ENCODE measurements around the gene RNF166.

The RNF166 gene

DNA sequence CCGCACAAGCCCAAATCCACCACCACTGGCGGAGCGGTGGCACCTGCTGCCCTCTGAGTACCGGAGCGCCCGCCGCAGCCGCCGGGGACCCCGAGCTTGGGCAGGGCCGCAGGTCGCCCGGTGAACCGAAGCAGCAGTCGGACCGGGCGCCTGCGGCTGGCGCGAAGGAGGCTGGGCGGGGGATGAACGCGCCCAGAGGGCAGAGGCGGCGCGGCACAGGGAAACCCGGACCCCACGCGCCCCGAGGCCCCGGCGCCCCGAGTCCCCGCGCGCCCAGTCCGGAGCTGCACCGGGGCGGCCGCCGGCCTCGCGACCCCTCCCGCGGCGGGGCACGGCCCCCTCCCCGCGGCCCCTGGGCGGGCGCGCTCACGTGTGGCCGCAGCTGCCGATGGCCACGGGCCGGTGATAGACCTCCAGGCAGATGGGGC is 393 bp downstream of the RNF166 start:
- no peak for DNase-seq

DNA sequence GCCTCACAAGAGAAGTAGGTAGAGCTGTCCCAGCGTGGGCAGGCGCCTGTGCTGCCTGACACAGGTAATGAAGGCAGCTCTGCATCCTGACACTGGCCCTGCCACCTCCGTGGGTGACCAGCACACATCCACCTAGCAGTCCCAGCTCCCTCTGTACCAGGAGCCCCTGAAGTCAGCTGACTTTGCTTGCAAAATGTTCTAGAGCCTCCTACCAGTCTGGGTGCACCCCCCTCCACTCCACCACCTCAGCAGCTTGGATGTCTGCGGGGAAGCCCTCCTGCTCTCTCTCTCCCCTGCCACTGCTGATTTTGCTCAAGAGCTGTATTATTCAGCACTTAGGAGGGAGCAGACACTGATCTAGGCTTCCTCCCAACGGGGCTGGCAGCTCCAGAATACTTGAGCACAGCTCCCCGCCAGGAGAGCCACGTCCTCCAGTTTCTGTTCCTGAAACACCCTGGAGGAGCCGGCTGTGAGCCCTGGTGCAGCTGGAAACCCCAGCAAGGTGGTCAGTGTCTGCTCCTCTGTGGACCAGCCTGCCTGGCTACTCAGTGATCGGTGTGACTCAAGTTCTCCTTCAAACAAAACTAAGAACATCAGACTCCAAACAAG is 1.0 kb downstream of the RNF166 start:
- no peak for DNase-seq

GRCh38 chr16:88703486-88704309 is 2.5 kb downstream of the RNF166 start:
- peak; percentile 44 for DNase-seq

DNA sequence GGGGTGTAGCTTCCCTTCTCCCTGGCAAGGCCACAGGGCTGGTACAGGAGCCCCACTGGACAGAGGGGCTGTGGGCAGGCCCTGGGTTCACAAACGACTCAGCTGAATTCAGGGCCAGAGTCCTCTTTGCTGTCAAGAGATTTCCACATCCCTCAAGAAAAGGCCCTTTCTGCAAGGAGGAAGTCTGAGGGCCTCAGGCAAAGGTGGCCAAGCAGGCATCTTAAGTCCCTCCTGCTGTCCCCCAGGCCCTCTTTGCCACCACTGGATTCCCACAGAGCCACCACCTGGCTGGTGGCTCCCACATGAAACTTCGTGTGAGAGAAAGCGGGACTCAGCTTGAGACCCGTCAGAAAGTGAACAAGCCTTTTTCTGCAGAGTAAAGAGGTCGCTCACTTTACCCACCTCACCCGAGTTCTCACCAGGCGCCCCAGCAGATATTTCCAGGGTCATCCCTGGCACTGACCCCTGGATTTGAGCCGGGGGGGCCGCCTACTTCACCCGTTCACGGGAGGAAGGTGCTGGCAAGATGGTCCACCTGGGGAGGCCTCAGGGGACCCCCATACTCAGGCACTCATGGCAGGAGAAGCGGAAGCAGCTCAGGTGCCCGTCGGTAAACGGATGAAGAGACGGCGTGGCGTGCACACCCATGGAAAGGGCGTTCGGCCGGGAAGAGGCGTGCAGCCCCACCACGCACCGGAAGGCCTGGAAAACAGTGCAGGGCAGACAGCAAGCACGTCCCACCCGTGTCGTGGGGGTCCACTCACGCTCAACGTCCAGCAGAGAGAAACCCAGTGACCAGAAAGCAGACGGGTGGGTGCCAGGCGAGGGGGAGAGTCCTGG is 3.6 kb downstream of the RNF166 start:
- DNase-seq: no peak

DNA sequence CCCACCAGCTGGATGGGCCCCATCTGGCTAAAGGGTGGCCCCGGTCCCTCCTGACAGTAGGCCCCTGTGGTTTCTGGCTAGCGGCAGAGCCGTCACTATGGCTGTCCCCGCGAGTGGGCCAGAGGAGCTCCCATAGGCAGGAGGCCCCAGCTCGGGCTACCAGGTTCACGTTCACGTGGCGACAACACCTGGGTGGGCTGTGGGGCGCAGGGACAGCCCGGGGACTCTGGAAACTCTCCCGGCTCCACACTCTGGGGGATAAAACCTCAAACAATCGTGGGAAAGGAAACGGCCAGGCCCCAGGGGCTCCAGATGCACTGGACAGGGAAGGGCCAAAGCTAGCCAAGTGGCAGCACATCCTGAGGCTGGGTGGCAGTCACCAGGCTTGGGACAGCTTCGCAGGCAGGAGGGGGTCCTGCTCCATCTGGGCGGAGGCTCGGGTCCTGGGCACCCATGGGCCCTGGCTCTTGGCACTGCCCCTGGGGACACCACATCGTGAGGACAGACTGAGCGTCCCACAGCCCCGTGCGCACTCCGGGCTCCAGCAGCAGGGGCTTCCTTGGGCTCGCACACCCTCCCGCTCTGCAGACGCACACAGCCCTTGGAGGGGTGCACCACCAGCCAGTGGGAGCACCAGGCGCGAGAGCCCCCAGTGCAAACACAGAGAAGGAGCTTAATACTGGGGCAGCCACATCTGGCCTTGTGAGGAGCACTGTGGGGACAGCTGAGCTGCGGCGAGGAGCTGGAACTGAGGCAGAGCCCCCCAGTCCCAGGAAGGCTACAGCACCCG is 4.4 kb downstream of the RNF166 start:
- no peak for DNase-seq

GRCh38 chr16:88700636-88701482 is 5.3 kb downstream of the RNF166 start:
- peak; percentile 91 for DNase-seq

GRCh38 chr16:88700322-88700635 is 5.9 kb downstream of the RNF166 start:
- no peak for DNase-seq

- DNase-seq: no peak
Measured at GRCh38 chr16:88699180-88699579, 7.0 kb downstream of the RNF166 start.

DNA sequence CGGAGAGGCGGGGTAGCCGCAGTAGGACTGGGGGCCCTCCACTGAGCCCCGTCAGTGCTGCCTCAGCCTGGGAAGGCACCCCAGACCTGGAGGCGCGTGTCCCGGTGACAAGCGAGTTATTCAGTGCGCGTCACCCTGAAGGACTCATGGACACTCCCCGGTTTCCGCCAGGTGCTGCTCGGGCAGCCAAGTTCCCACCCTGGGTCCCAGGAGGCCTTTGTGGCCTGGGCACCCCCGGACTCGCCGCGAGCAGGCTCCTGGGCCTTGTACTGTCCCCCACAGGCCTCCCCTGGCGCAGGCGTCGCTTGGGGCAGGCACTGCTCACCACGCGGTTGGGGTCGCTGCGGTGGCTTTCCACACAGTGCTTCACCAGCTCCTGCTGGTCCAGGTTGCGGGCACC is 7.6 kb downstream of the RNF166 start:
- DNase-seq: no peak

DNA sequence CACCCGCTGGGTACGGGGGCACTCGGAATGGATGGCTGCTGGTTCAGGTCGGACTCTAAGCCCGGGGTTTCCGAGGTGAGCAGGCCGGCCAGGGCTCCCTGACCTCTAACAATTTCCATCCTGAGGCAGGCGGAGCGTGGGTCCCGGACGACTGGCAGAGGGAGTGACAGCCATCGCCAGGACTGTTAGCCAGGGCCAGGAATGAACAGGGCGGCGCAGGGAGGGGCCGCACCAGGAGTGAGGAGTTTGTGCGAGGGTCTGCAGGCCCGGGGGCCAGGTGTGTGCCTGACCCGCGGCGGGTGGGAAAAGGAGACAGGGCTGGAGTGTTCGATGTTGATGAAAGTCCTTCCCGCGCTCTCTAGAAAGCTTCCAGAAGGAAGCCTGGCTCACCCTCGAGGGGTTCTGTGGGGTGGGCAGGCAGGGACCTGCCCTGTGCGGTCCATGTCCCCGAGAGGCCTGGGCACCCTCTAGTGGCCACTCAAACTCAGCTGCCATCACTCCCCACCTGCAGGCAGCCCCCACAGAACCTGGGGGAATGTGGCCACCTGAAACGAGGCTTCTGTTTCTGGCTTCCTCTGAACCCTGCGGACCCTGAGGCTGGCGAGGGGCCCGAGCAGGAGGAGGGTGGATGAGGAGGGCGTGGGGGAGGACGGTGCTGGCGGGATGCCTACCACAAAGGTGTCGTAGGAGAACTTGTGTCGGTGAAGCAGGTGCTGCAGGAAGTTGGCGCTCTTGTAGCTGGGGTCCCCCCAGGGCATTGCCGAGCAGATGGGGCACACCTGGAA is 8.2 kb downstream of the RNF166 start:
- no peak for DNase-seq

DNA sequence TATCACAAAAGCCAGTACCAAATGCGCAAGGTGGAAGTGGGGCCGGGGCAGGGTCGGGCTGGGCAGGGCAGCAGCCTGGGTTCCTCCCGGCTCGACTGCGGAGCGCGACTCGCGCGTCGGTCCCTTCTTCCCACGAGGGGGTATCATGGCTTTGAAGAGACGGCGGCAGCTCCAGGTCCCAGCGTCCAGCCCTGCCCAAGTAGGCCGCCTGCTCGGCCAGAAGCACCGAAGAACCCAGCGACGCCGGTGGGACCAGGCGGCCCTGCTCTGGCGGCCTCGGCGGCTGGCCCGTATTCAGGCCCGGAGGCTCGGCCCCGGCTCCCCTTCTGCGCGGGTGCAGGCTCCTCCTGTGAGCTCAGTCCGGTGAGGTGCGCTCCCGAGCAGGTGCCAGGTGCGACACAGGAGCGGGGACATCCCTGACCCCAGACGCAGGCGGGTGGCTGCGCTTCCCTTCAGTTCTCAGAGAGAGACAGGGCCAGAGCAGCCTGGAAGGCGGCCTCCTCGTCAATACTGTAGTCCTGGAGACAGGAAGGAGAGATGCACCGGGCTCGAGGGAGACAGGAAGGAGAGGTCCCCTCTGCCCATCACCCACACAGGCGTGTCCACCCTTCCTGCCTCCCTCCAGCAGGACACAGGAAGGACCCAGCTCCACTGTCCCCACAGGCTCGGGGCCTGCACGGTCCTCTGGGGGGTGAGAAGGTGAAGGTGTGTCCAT is 8.9 kb downstream of the RNF166 start:
- no peak for DNase-seq

DNA sequence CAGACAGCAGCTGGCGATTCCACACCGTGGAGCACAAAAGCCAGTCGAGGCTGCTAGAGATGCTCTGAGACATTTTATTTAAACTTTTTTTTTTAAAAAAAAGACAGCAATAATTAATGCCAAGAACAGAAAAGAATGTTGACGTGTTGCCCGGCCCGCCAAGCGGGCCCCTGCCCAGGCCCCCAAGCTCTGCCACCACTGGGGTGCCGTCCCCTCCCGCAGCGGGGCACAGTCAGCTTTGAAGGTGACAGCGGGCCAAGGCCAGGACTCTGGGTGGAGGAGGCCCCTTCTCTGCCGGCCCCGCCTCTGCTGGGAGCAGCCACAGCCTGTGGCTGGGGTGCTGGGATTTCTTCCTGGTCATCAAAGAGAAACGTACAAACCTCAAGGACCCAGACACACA is 9.8 kb downstream of the RNF166 start:
- DNase-seq: no peak

- no peak for DNase-seq
Measured at GRCh38 chr16:88695753-88696152, 10.5 kb downstream of the RNF166 start.

DNA sequence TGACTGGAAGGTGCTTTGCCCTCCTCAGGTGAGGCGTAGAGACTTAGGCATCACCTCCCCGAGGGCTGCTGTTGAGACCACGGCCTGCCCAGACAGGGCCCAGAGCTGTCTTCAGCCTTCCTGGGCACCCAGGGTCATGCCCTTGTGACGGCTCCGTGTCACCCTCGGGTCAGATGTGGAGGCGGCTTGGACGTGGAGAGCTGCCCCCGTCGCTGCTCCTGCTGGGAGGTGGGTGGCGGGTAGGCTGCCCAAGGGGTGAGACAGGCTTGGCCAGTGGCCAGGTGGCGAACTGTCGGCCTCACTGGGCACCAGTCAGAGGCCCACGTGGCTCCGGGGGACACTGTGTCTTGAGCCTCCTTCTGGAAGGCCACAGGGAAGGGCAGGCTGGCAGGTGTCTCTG is 11.0 kb downstream of the RNF166 start:
- no peak for DNase-seq

DNA sequence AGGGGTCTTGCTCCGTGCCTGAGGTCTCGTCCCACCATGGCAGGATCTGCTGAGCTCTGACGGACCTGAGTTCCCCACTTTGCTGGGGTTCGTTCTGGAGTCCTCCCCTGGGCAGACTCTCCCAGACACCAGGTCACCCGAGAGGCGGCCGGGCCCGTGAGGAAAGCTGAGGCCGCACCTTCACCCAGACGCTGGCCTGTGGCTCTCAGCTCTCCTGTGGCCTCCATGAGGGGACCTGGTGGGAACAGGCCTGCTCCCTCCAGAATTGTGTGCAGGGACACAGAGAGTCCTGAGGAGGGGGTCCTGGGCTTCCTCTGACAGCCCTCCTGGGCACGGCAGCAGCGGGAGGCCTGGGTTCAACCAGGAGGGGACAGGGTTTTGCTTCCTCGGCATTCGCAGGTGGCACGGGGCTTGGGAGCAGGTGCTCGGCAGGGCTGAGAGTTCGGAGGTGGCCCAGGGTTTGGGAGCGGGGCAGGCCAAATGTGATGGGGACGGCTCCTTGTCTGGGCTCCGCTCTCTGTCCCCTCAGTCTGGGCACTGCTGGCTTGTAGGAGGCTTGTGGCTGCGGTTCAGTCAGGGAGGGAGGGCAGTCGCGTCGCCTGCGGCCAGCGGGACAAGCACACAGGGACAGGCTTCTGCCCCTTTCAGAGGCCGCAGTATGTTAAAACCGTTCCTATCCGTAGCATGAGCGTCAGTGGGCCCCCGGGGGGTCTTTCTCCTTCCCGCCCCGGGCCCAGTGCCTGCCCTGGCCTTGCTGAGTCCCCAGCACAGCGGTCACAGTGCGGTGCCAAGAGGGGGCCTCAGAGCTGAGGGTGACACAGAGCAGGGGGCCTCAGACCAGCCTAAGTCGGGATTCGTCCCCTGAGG is 11.8 kb downstream of the RNF166 start:
- no peak for DNase-seq

- DNase-seq: no peak
Measured at GRCh38 chr16:88693420-88694177, 12.6 kb downstream of the RNF166 start.

GRCh38 chr16:88692861-88693260 is 13.3 kb downstream of the RNF166 start:
- no peak for DNase-seq

GRCh38 chr16:88691924-88692560 is 14.2 kb downstream of the RNF166 start:
- DNase-seq: no peak

Data from activated CD4-positive, alpha-beta T cell treated with anti-CD3 and anti-CD28 coated beads for 1 hour (primary cell).